Measurements from ENCODE around the gene MRGPRD.

DNA sequence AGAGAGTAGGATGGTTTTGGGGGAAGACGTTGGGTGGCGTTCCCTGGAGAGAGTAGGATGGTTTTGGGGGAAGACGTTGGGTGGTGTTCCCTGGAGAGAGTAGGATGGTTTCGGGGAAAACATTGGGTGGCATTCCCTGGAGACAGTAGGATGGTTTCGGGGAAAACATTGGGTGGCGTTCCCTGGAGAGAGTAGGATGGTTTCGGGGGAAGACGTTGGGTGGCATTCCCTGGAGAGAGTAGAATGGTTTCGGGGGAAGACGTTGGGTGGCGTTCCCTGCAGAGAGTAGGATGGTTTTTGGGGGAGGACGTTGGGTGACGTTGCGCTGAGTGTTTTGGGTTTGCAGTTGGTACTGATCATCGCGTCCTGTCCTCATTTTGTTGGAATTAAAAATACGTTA is 48.9 kb downstream of the MRGPRD start:
- TF ChIP-seq, protein P1, sequence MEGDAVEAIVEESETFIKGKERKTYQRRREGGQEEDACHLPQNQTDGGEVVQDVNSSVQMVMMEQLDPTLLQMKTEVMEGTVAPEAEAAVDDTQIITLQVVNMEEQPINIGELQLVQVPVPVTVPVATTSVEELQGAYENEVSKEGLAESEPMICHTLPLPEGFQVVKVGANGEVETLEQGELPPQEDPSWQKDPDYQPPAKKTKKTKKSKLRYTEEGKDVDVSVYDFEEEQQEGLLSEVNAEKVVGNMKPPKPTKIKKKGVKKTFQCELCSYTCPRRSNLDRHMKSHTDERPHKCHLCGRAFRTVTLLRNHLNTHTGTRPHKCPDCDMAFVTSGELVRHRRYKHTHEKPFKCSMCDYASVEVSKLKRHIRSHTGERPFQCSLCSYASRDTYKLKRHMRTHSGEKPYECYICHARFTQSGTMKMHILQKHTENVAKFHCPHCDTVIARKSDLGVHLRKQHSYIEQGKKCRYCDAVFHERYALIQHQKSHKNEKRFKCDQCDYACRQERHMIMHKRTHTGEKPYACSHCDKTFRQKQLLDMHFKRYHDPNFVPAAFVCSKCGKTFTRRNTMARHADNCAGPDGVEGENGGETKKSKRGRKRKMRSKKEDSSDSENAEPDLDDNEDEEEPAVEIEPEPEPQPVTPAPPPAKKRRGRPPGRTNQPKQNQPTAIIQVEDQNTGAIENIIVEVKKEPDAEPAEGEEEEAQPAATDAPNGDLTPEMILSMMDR (IDR thresholded peaks at IDR 0.05), result no peak
- TF ChIP-seq EZH2 (IDR thresholded peaks at IDR 0.05), result no peak

Data from neural progenitor cell (in vitro differentiated cells).